Neural progenitor cell (in vitro differentiated cells): ENCODE results near the gene MT1X.

Experiments
- CTCF ChIP-seq: fragments of 200-600 bp; sonication (generic); IDR thresholded peaks from 2 replicates; pipeline ENCODE4 v1.5.1; 2017; ENCODE audit warnings: antibody characterized with exemption, mild to moderate bottlenecking
- EZH2 ChIP-seq: fragments of 200-600 bp; sonication (generic); IDR thresholded peaks from 2 replicates; pipeline ENCODE4 v1.6.1; 2017; ENCODE audit warnings: antibody characterized with exemption, mild to moderate bottlenecking, moderate library complexity
- EZH2phosphoT487 ChIP-seq: fragments of 200-600 bp; sonication (generic); IDR thresholded peaks from 2 replicates; pipeline ENCODE4 v1.6.1; 2017; ENCODE audit warnings: antibody characterized with exemption

DNA sequence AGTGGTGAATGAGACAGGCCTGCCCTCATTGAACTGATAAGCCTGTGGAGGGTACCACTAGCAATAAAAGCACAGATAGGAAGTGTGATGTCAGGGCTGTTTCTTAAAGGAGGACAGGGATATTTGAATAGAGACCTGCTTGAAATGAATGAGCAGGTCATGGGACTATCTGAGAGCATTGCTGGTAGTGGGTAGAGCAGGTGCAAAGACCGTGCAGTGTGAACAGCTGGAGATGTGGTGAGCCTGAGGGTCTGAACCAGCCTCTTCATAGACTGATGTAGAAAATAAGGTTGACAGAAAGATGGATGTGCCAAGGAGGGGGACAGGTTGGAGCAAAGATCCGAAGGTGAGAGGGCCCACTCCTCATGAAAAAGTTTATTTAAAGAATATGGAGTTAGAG is 50.1 kb downstream of the MT1X start:
- TF ChIP-seq CTCF (no peak), EZH2 (no peak), EZH2phosphoT487 (no peak)
